ENCODE results near the gene TCF4.

Gene TCF4

GRCh38 chr18:55473560-55473959 is 114.4 kb downstream of the TCF4 start:
- Histone ChIP-seq H3K36me3 (ENCODE audit: control insufficient read depth in 2 of 2, insufficient read depth in 1 of 2, low read length in 2 of 2) (no peaks in the 10 kb centered on the region), H3K9me3 (ENCODE audit: control insufficient read depth, insufficient read depth, low read depth, low read length) (no peaks in the 10 kb centered on the region), H3K4me3 (ENCODE audit: low read depth, low read length) (no peak overlapping the region), H3K4me1 (ENCODE audit: control insufficient read depth, insufficient read depth, low read length) (peaks cover 20% of the 10 kb centered on the region), H3K27ac (ENCODE audit: extremely low read depth, low read depth, low read length) (no peak overlapping the region)
- CTCF ChIA-PET: no interaction called here
- POLR2A ChIA-PET: no interaction called here
- TF ChIP-seq ZNF155 (tag by site-specific recombination; IDR thresholded peaks at IDR 0.05) (no peak), PRDM6 (tag by site-specific recombination; IDR thresholded peaks at IDR 0.05) (0 out of 2 replicates have a peak, but pooled peaks have one; percentile 4), ZNF2 (tag by site-specific recombination; IDR thresholded peaks at IDR 0.05) (no peak)

GRCh38 chr18:55473058-55473457 is 114.9 kb downstream of the TCF4 start:
- TF ChIP-seq ZNF501 (tag by site-specific recombination; IDR thresholded peaks at IDR 0.05): no peak
- TF ChIP-seq ZNF394 (tag by site-specific recombination; IDR thresholded peaks at IDR 0.05; ENCODE audit: borderline replicate concordance): no peak
- no peak for TF ChIP-seq AEBP2 (tag by site-specific recombination; IDR thresholded peaks at IDR 0.05; ENCODE audit: borderline replicate concordance)
- 0 out of 2 replicates have a peak, but pooled peaks have one; percentile 7 for TF ChIP-seq ZFHX2 (tag by site-specific recombination; conservative IDR thresholded peaks at IDR 0.05)
- TF ChIP-seq ZNF121 (tag by site-specific recombination; IDR thresholded peaks at IDR 0.05): no peak
- TF ChIP-seq ZNF521 (tag by site-specific recombination; IDR thresholded peaks at IDR 0.05): no peak
- no peak for TF ChIP-seq ZNF175 (tag by site-specific recombination; IDR thresholded peaks at IDR 0.05)
- no peak for TF ChIP-seq ZNF596 (tag by site-specific recombination; IDR thresholded peaks at IDR 0.05)
- TF ChIP-seq ZNF211 (tag by site-specific recombination; IDR thresholded peaks at IDR 0.05; ENCODE audit: low read depth): no peak
- TF ChIP-seq ZNF558 (tag by site-specific recombination; IDR thresholded peaks at IDR 0.05): no peak
- TF ChIP-seq ZNF426 (tag by site-specific recombination; IDR thresholded peaks at IDR 0.05): no peak
- TF ChIP-seq ZNF404 (tag by site-specific recombination; IDR thresholded peaks at IDR 0.05): no peak
- TF ChIP-seq ZNF354C (tag by site-specific recombination; IDR thresholded peaks at IDR 0.05; ENCODE audit: borderline replicate concordance, low read depth): no peak
- TF ChIP-seq ZNF202 (tag by site-specific recombination; IDR thresholded peaks at IDR 0.05; ENCODE audit: borderline replicate concordance): no peak
- TF ChIP-seq HIC1 (tag by site-specific recombination; IDR thresholded peaks at IDR 0.05): no peak
- TF ChIP-seq PRDM1 (tag by site-specific recombination; IDR thresholded peaks at IDR 0.05): peak; percentile 58
- TF ChIP-seq ZNF2 (tag by site-specific recombination; IDR thresholded peaks at IDR 0.05): no peak
- H3K4me3 ChIP-seq (ENCODE audit: low read depth, low read length): no peak overlapping the region
- H3K4me1 ChIP-seq (ENCODE audit: control insufficient read depth, insufficient read depth, low read length): peaks cover 20% of the 10 kb centered on the region
- no peaks in the 10 kb centered on the region for H3K36me3 ChIP-seq (ENCODE audit: control insufficient read depth in 2 of 2, insufficient read depth in 1 of 2, low read length in 2 of 2)
- H3K27ac ChIP-seq (ENCODE audit: extremely low read depth, low read depth, low read length): no peak overlapping the region
- ChIA-PET CTCF (no interaction called here), POLR2A (no interaction called here)
- H3K9me3 ChIP-seq (ENCODE audit: control insufficient read depth, insufficient read depth, low read depth, low read length): no peaks in the 10 kb centered on the region
